H9 (cell line): ENCODE measurements around the gene SMARCD3. TPM values are rescaled to one million over a fixed set of nuclear protein-coding genes. Genes with fewer than 3 reads are reported as not detected.

Experiments
- DNase-seq: peaks from one replicate; pipeline ENCODE4 v3.0.0-alpha.2; 2017
- H2AFZ ChIP-seq: one replicate; pipeline ENCODE4 v1.6.1; 2013; ENCODE audit warnings: mild to moderate bottlenecking, low read length, control low read depth, moderate library complexity
- H2AK5ac ChIP-seq: 2 replicates; pipeline ENCODE4 v1.6.1; 2013; ENCODE audit warnings: low read length, control low read depth, mixed read lengths; ENCODE audit not compliant: insufficient read length
- H2BK120ac ChIP-seq: one replicate; pipeline ENCODE4 v1.6.1; 2013; ENCODE audit warnings: low read depth, mild to moderate bottlenecking, low read length, control low read depth, inconsistent platforms; ENCODE audit not compliant: poor library complexity, severe bottlenecking
- H2BK12ac ChIP-seq: 2 replicates; pipeline ENCODE4 v1.6.1; 2013; ENCODE audit warnings: low read length, control low read depth, mixed read lengths, low read depth; ENCODE audit not compliant: insufficient read length
- H2BK15ac ChIP-seq: 2 replicates; pipeline ENCODE4 v1.6.1; 2013; ENCODE audit warnings: low read depth, low read length, control low read depth
- H2BK20ac ChIP-seq: one replicate; pipeline ENCODE4 v1.6.1; 2013; ENCODE audit warnings: low read depth, mild to moderate bottlenecking, low read length, control low read depth, inconsistent platforms; ENCODE audit not compliant: poor library complexity, severe bottlenecking
- H2BK5ac ChIP-seq: 2 replicates; pipeline ENCODE4 v1.6.1; 2013; ENCODE audit warnings: low read length, control low read depth, mixed read lengths; ENCODE audit not compliant: insufficient read length
- H3K14ac ChIP-seq: 2 replicates; pipeline ENCODE4 v1.6.1; 2013; ENCODE audit warnings: low read length, control low read depth; ENCODE audit not compliant: insufficient read depth
- H3K18ac ChIP-seq: 2 replicates; pipeline ENCODE4 v1.6.1; 2013; ENCODE audit warnings: low read depth, mild to moderate bottlenecking, mixed read lengths, low read length, control low read depth; ENCODE audit not compliant: insufficient read length
- H3K23ac ChIP-seq: 2 replicates; pipeline ENCODE4 v1.6.1; 2013; ENCODE audit warnings: low read length, control low read depth, mixed read lengths, low read depth; ENCODE audit not compliant: insufficient read length
- H3K23me2 ChIP-seq: 2 replicates; pipeline ENCODE4 v1.6.1; 2013; ENCODE audit warnings: low read depth, mild to moderate bottlenecking, mixed read lengths, low read length, control low read depth; ENCODE audit not compliant: insufficient read length, poor library complexity, severe bottlenecking
- H3K27ac ChIP-seq: 2 replicates; pipeline ENCODE4 v1.5.1; 2013; ENCODE audit warnings: low read length, control low read depth, mixed read lengths, low read depth; ENCODE audit not compliant: insufficient read length
- H3K27me3 ChIP-seq: 2 replicates; pipeline ENCODE4 v1.6.1; 2013; ENCODE audit warnings: low read length, control low read depth, inconsistent platforms; ENCODE audit not compliant: insufficient read depth
- H3K4ac ChIP-seq: 2 replicates; pipeline ENCODE4 v1.6.1; 2013; ENCODE audit warnings: low read depth, mild to moderate bottlenecking, control low read depth, inconsistent platforms, low read length, moderate library complexity
- H3K4me1 ChIP-seq: 2 replicates; pipeline ENCODE4 v1.6.1; 2013; ENCODE audit warnings: low read length, control low read depth, inconsistent platforms; ENCODE audit not compliant: insufficient read depth
- H3K4me2 ChIP-seq: 2 replicates; pipeline ENCODE4 v1.6.1; 2013; ENCODE audit warnings: low read length, control low read depth, mixed read lengths; ENCODE audit not compliant: insufficient read length, insufficient read depth
- H3K56ac ChIP-seq: 2 replicates; pipeline ENCODE4 v1.6.1; 2013; ENCODE audit warnings: low read depth, mild to moderate bottlenecking, mixed read lengths, low read length, control low read depth; ENCODE audit not compliant: insufficient read length
- H3K79me1 ChIP-seq: 2 replicates; pipeline ENCODE4 v1.6.1; 2013; ENCODE audit warnings: low read depth, mild to moderate bottlenecking, moderate library complexity, low read length, control low read depth, inconsistent platforms; ENCODE audit not compliant: insufficient read depth, poor library complexity, severe bottlenecking
- H3K79me2 ChIP-seq: 2 replicates; pipeline ENCODE4 v1.6.1; 2013; ENCODE audit warnings: low read length, control low read depth, inconsistent platforms; ENCODE audit not compliant: insufficient read depth
- H3K9ac ChIP-seq: 2 replicates; pipeline ENCODE4 v1.6.1; 2013; ENCODE audit warnings: low read length, control low read depth, mixed read lengths; ENCODE audit not compliant: insufficient read length; ENCODE audit errors: extremely low read depth
- H3K9me3 ChIP-seq: one replicate; pipeline ENCODE4 v1.6.1; 2013; ENCODE audit warnings: low read depth, low read length, inconsistent platforms; ENCODE audit not compliant: control insufficient read depth
- H3T11ph ChIP-seq: one replicate; pipeline ENCODE4 v1.6.1; 2013; ENCODE audit warnings: mild to moderate bottlenecking, low read length, control low read depth, inconsistent platforms
- H4K20me1 ChIP-seq: one replicate; pipeline ENCODE4 v1.6.1; 2013; ENCODE audit not compliant: control insufficient read depth, insufficient read length, insufficient read depth
- H4K5ac ChIP-seq: 2 replicates; pipeline ENCODE4 v1.6.1; 2013; ENCODE audit warnings: low read depth, mild to moderate bottlenecking, mixed read lengths, low read length, control low read depth; ENCODE audit not compliant: insufficient read length
- H4K8ac ChIP-seq: replicated peaks from 2 replicates; pipeline ENCODE4 v1.6.1; 2013; ENCODE audit warnings: low read length, control low read depth, mixed read lengths, low read depth; ENCODE audit not compliant: insufficient read length
- H4K91ac ChIP-seq: 2 replicates; pipeline ENCODE4 v1.6.1; 2013; ENCODE audit warnings: low read depth, mild to moderate bottlenecking, moderate library complexity, mixed read lengths, low read length, control low read depth; ENCODE audit not compliant: insufficient read length
- H3K27ac Mint-ChIP-seq, 3 experiments: 2 replicates in 2 of 3; 3 replicates in 1 of 3; pipeline ENCODE4 v1.8.0; 2020 to 2021; ENCODE audit warnings: mixed read lengths in 3 of 3, mild to moderate bottlenecking in 1 of 3, moderate library complexity in 1 of 3
- H3K27me3 Mint-ChIP-seq: 2 replicates; pipeline ENCODE4 v1.8.0; 2021; ENCODE audit warnings: low read depth, mild to moderate bottlenecking, moderate library complexity, mixed read lengths
- H3K36me3 Mint-ChIP-seq, 3 experiments: 2 replicates in 2 of 3; 3 replicates in 1 of 3; pipeline ENCODE4 v1.8.0; 2020 to 2021; ENCODE audit warnings: low read depth in 3 of 3, mixed read lengths in 3 of 3; ENCODE audit not compliant: insufficient read depth in 1 of 3
- H3K4me1 Mint-ChIP-seq, 2 experiments: 2 replicates each; pipeline ENCODE4 v1.8.0; 2020; ENCODE audit warnings: mixed read lengths in 2 of 2
- H3K4me3 Mint-ChIP-seq, 2 experiments: 2 replicates in 1 of 2; 3 replicates in 1 of 2; pipeline ENCODE4 v1.8.0; 2020 to 2021; ENCODE audit warnings: mild to moderate bottlenecking in 2 of 2, mixed read lengths in 2 of 2, moderate library complexity in 1 of 2
- H3K9me3 Mint-ChIP-seq, 2 experiments: 2 replicates in 1 of 2; 3 replicates in 1 of 2; pipeline ENCODE4 v1.8.0; 2020; ENCODE audit warnings: mild to moderate bottlenecking in 2 of 2, mixed read lengths in 2 of 2, moderate library complexity in 1 of 2
- WGBS: extraction: QIAGEN DNeasy Blood & Tissue Kit; methylation state at CpG from one replicate; pipeline ENCODE4 v1.1.7; 2013; ENCODE audit warnings: missing lambda C conversion rate, low lambda C conversion rate, mixed read lengths; ENCODE audit not compliant: insufficient read length; ENCODE audit errors: extremely low coverage; 5-methylcytosine and 5-hydroxymethylcytosine counted together
- total RNA-seq: library from RNA; stranded (reverse); gene quantifications from 2 replicates; pipeline ENCODE4 v1.2.1, GENCODE V29; 2021
- TF ChIP-seq, protein P1 (sequence below): fragments of 200-600 bp; sonication (generic); conservative IDR thresholded peaks from 3 replicates; pipeline ENCODE4 v1.8.0; 2021; ENCODE audit warnings: antibody characterized with exemption, mild to moderate bottlenecking

SMARCD3 gene
- total RNA-seq, 1 experiment from 2014 or later = 5.0 TPM

DNA sequence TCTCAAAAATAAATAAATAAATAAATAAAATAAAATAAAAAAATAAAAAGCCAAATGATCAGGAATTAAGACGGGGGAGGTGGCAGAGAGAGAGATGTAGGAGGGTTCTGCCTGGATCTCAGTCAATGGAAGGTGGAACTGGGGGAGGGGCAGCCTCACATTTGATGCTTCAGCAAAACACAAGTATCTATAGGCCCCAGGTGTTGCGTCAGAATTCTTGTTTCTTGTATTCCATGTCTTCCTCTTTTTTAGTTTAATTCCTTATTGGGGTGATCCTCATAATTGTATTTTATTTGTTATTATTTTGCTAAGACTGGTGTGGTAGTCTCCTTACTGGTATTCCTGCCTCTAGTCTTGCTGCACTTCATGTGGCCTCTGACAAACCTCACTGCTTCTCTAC lies 41.4 kb upstream of the SMARCD3 start:
- H3K9ac ChIP-seq = no peak overlapping the region
- no peak for DNase-seq
- no peak overlapping the region for H2AK5ac ChIP-seq
- no CpG with 5 or more reads among the region's 2 CpGs for WGBS
- H2BK5ac ChIP-seq = no peak overlapping the region
- H2BK12ac ChIP-seq = no peak overlapping the region
- no peak overlapping the region for H2BK20ac ChIP-seq
- H3K4me2 ChIP-seq = no peak overlapping the region
- TF ChIP-seq, protein P1, sequence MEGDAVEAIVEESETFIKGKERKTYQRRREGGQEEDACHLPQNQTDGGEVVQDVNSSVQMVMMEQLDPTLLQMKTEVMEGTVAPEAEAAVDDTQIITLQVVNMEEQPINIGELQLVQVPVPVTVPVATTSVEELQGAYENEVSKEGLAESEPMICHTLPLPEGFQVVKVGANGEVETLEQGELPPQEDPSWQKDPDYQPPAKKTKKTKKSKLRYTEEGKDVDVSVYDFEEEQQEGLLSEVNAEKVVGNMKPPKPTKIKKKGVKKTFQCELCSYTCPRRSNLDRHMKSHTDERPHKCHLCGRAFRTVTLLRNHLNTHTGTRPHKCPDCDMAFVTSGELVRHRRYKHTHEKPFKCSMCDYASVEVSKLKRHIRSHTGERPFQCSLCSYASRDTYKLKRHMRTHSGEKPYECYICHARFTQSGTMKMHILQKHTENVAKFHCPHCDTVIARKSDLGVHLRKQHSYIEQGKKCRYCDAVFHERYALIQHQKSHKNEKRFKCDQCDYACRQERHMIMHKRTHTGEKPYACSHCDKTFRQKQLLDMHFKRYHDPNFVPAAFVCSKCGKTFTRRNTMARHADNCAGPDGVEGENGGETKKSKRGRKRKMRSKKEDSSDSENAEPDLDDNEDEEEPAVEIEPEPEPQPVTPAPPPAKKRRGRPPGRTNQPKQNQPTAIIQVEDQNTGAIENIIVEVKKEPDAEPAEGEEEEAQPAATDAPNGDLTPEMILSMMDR = no peak
- H4K20me1 ChIP-seq = no peaks in the 10 kb centered on the region
- no peaks in the 10 kb centered on the region for H3K36me3 Mint-ChIP-seq
- H3K27ac ChIP-seq = no peak overlapping the region
- no peak overlapping the region for H4K5ac ChIP-seq
- no peak overlapping the region for H3K4ac ChIP-seq
- no peak overlapping the region for H3K27ac Mint-ChIP-seq
- H3K23ac ChIP-seq = no peak overlapping the region
- H3K9me3 Mint-ChIP-seq = no peaks in the 10 kb centered on the region
- no peaks in the 10 kb centered on the region for H3K79me1 ChIP-seq
- H3K27me3 ChIP-seq = peaks cover 2% of the 10 kb centered on the region; the same call in 1 of the 2 replicates
- H3K4me3 Mint-ChIP-seq = no peak overlapping the region
- no peak overlapping the region for H3K18ac ChIP-seq
- no peak overlapping the region for H2BK120ac ChIP-seq
- no peaks in the 10 kb centered on the region for H3K79me2 ChIP-seq
- no peak overlapping the region for H3K14ac ChIP-seq
- H4K91ac ChIP-seq = no peak overlapping the region
- H3K4me1 Mint-ChIP-seq = no peaks in the 10 kb centered on the region
- peaks cover 43% of the 10 kb centered on the region for H3K27me3 Mint-ChIP-seq
- H4K8ac ChIP-seq = no peak overlapping the region
- no peak overlapping the region for H3K56ac ChIP-seq
- H3K9me3 ChIP-seq = no peaks in the 10 kb centered on the region
- no peak overlapping the region for H3T11ph ChIP-seq
- H3K23me2 ChIP-seq = no peaks in the 10 kb centered on the region
- no peak overlapping the region for H2BK15ac ChIP-seq
- H2AFZ ChIP-seq = no peak overlapping the region
- no peaks in the 10 kb centered on the region for H3K4me1 ChIP-seq
